Measurements from ENCODE around the gene SYT1.

GRCh38 chr12:79260923-79261322, 396.3 kb downstream of the SYT1 start:
- no peak for TF ChIP-seq POLR2AphosphoS5 (IDR thresholded peaks at IDR 0.05; ENCODE audit: low read depth)
- no peak for TF ChIP-seq CTCF (IDR thresholded peaks at IDR 0.05; ENCODE audit: insufficient read depth, low read length)
- TF ChIP-seq GABPA (IDR thresholded peaks at IDR 0.05; ENCODE audit: low read depth), result no peak
- TF ChIP-seq, protein P1, sequence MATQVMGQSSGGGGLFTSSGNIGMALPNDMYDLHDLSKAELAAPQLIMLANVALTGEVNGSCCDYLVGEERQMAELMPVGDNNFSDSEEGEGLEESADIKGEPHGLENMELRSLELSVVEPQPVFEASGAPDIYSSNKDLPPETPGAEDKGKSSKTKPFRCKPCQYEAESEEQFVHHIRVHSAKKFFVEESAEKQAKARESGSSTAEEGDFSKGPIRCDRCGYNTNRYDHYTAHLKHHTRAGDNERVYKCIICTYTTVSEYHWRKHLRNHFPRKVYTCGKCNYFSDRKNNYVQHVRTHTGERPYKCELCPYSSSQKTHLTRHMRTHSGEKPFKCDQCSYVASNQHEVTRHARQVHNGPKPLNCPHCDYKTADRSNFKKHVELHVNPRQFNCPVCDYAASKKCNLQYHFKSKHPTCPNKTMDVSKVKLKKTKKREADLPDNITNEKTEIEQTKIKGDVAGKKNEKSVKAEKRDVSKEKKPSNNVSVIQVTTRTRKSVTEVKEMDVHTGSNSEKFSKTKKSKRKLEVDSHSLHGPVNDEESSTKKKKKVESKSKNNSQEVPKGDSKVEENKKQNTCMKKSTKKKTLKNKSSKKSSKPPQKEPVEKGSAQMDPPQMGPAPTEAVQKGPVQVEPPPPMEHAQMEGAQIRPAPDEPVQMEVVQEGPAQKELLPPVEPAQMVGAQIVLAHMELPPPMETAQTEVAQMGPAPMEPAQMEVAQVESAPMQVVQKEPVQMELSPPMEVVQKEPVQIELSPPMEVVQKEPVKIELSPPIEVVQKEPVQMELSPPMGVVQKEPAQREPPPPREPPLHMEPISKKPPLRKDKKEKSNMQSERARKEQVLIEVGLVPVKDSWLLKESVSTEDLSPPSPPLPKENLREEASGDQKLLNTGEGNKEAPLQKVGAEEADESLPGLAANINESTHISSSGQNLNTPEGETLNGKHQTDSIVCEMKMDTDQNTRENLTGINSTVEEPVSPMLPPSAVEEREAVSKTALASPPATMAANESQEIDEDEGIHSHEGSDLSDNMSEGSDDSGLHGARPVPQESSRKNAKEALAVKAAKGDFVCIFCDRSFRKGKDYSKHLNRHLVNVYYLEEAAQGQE (IDR thresholded peaks at IDR 0.05; ENCODE audit: insufficient replicate concordance, low read depth), result no peak
- no peak for TF ChIP-seq SPI1 (IDR thresholded peaks at IDR 0.05; ENCODE audit: borderline replicate concordance, low read depth)
